ENCODE measurements around the gene MSGN1. TPM values are rescaled to one million over a fixed set of nuclear protein-coding genes. Genes with fewer than 3 reads are reported as not detected.

MSGN1 gene, protein sequence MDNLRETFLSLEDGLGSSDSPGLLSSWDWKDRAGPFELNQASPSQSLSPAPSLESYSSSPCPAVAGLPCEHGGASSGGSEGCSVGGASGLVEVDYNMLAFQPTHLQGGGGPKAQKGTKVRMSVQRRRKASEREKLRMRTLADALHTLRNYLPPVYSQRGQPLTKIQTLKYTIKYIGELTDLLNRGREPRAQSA
- total RNA-seq, result not detected

DNA sequence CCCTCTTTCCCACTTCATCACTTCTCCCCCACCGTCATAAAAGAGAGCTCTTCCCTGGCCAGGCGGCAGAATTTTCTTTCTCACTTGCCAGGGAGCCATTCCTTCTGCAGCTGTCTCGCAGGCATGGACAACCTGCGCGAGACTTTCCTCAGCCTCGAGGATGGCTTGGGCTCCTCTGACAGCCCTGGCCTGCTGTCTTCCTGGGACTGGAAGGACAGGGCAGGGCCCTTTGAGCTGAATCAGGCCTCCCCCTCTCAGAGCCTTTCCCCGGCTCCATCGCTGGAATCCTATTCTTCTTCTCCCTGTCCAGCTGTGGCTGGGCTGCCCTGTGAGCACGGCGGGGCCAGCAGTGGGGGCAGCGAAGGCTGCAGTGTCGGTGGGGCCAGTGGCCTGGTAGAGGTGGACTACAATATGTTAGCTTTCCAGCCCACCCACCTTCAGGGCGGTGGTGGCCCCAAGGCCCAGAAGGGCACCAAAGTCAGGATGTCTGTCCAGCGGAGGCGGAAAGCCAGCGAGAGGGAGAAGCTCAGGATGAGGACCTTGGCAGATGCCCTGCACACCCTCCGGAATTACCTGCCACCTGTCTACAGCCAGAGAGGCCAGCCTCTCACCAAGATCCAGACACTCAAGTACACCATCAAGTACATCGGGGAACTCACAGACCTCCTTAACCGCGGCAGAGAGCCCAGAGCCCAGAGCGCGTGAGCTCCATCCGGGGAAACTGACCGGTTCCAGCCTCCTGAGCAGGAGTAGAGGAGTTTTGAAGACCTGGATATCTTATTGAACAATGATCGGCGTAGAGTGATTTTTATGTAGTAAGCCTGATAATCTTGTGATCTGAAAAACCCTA lies at the start of gene MSGN1:
MSGN1 (plus strand) TSS at position 65 of the 850 bp plus-strand sequence; CDS start at position 124, 59 bp downstream.
- DNase-seq (ENCODE audit: low spot score), result no peak
- ATAC-seq, result no peak

DNA sequence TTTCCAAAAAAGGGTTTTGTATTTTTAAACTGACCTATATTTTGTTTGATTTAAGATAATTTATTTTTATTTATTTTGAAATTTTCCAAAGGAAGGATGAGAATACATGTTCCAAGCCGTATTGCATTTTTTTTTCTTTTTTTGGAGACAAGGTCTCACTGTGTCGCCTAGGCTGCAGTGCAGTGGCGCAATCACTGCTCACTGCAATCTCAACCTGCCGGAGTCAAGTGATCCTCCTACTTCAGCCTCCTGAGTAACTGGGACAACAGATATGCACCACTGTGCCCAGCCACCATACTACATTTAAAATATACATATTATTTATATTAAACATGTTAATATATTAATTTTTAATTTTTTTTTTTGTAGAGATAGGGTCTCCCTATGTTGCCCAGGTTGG lies 47.4 kb upstream of the MSGN1 start:
- ATAC-seq (peak; percentile 21), DNase-seq (ENCODE audit: low spot score) (no peak)

DNA sequence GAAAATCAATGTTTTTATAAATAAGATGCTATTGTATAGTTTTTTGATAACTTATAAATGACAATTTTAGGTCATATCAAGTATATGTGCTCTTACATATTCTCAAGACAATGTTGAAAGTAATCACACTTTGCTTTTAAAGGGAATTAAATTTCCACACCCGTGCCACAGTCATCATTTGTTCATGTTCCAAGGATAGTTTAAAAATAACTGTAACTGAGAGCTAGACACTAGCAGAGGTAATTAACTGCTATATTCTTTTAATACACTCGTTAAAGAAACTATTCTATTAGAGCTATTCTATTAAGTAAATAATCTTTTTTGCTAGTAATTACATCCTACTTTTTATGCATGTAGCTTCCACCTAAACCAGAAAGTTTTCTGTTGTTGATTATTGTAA lies 44.3 kb upstream of the MSGN1 start:
- ATAC-seq (no peak), DNase-seq (ENCODE audit: low spot score) (no peak)

DNA sequence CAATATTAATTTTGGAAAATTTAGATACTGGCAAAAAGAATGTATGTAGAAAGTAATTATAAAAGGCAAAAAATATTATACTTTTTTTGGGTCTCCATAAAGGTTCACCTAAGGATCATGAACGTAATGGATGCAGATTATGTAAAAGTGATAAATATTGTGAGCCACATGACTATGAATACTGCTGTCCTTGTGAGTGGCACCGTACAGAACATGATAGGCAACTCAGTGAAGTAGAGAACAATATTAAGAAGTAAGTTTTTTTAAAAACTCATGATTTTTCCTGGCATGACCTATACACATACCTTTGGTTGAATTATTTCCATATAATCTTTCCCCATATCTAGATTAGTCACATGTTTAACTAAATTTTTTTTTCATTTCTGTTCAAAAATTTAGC lies 43.7 kb upstream of the MSGN1 start:
- ATAC-seq (no peak), DNase-seq (ENCODE audit: low spot score) (no peak)

DNA sequence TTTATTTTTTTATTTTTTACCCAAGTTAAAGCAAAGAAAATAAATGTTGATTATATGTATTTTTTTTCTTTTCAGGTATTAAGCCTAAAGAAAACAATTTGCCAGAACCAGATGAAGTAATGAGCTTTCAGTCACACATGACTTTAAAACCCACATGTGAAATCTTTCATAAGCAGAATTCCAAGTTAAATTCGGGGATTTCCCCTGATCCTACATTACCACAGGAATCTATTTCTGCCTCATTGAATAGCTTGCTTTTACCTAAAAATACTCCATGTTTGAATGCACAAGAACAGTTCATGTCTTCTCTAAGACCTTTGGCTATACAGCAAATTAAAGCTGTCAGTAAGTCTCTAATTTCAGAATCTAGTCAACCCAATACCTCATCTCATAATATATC lies 35.7 kb upstream of the MSGN1 start:
- no peak for DNase-seq (ENCODE audit: low spot score)
- ATAC-seq, result no peak

DNA sequence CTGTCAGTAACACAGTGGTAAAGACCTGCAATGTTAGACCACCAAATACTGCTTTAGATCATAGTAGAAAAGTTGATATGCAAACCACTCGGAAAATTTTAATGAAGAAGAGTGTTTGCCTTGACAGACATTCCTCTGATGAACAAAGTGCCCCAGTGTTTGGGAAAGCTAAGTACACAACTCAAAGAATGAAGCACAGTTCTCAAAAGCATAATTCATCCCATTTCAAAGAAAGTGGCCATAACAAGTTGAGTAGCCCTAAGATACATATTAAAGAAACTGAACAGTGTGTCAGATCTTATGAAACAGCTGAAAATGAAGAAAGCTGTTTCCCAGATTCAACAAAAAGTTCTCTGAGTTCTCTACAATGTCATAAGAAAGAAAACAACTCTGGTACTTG lies 34.8 kb upstream of the MSGN1 start:
- no peak for ATAC-seq
- no peak for DNase-seq (ENCODE audit: low spot score)

DNA sequence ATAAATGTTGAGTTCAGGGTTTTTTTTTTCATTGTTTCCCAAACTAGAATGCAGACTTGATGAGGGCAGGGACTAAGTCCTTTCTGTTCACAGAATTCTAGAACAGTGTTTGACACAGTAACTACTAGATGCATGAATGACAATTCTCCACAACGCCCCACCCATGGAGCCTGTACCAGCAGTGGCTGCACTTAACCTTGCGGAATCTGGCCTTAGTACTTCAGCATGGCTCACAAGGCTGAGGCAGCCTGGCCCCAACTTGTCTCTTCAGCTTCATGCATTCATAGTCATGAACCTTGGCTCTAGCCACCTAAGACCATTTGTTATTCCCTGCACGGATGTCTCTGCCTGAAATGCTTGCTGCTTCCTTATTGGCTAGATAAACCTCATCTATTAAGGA lies 29.5 kb upstream of the MSGN1 start:
- ATAC-seq (no peak), DNase-seq (ENCODE audit: low spot score) (no peak)

DNA sequence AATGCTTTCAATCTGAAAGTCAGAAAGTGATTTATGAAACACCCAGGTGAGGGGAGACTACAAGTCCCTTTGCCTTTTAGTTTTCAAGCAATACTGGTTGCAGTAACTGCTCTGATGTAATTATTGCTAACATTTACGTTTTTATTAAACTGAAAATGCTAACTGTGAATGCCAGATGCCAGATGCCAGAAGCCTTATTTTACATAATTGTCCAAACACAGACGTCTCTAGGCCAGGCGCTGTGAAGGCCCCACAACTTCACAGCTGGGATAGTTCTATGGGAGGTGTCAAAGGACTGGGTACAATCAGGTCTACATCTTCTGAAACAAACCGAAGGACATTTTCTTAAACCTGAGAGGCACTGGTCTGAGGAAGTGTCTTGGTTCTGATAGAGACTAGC lies 27.5 kb upstream of the MSGN1 start:
- ATAC-seq (no peak), DNase-seq (ENCODE audit: low spot score) (no peak)

DNA sequence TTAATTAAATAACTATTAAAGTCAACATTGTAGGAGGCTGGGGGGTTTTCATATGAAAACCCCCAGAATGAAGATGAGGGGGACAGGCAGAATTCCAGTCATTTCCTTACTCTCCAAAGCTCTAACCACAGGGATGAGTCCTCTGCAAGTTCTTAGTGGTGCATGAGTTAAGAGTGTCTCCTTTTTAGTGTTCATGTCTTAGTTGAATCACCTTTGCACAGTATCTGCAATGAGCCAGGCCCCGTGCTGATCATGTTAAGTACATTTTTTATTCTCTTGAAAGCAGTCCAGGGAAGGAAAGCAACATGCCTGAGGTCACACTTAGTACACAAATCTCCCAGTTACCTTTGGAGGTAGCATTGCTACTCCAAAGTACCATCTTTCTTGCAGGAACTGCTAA lies 25.7 kb upstream of the MSGN1 start:
- no peak for DNase-seq (ENCODE audit: low spot score)
- ATAC-seq, result no peak

DNA sequence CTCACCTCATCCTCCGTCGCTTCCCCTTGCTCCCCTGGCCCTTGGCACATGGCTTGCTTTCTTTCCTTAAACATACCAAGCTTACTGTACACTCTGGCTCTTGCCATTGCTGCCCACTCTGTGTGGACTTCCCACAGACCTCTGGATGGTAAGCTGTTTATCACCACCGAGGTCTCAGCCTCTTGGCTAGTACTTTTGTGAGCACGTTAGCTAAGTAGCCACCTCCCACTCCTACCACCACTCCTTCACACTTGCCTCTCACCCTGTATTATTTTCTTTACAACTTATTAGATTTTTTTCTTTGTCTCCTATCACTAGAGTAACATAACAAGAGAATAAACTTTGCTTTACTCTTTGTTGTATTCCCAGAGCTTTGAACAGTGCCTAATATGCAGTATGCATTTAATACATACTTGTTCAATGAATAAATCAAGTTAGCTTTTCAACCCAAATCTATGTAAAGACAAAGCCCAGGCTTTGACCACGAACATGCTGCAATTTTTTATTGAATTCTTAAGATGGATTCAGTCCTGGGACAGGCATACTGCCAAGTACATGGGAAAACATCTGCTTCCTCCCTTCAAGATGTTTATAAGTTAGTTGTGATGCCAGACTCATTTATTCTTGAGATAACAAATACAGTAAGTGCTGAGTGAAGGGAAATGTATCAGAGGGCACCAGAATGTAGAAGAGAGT lies 25.0 kb upstream of the MSGN1 start:
- DNase-seq (ENCODE audit: low spot score) (no peak), ATAC-seq (no peak)

DNA sequence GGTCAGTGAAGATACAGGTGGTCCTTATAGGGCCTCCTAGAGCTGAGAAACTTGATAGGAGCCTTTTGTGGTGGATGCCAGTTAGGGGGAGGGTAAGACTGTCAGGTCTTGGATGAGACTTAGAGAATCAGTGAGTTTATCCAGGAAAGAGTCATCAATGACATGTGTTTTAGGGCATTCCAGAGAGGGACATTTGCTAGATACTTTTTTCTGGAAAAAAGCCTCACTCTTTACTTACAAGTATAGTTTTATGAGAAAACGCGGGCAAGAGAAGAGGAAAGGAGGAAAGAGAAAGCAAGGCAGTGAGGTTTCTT lies 24.5 kb upstream of the MSGN1 start:
- DNase-seq (ENCODE audit: low spot score), result no peak
- no peak for ATAC-seq

DNA sequence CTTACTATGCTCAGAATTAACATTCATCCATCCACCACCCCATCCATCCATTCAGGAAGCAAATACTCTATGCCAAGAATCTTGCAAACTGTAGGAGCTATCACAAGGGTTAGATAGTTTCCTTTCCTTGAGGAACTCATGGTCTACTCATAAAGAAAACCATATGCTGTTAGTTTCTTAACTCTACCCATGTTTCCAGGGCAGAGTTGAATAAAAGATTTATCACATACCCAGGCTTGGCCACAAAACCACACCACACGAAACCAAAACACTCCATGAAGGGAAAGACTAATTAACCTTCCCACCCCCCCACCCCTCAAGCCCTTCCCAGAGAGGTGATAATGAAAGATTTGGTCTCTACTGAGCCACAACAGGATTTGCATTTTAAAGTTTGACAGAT lies 23.7 kb upstream of the MSGN1 start:
- no peak for DNase-seq (ENCODE audit: low spot score)
- ATAC-seq, result no peak

DNA sequence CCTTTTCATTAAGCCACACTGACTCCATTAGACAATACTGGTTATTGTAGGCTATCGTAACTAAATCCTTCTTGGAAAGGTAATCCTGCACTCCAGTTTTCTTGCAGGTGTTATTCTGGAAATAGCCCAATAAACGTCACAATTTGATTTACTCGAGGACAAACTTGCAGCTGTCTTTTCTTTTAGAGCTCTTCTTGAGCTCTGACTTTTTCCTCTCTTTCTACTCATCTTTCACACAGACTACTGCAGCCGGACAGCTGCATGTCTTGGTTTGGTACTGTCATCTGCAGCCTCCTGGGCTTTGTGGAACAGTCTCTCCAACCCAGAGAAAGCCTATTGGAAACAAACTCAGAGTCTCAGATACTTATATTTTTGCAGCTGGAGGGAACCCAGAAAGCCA lies 23.0 kb upstream of the MSGN1 start:
- ATAC-seq (no peak), DNase-seq (ENCODE audit: low spot score) (no peak)

DNA sequence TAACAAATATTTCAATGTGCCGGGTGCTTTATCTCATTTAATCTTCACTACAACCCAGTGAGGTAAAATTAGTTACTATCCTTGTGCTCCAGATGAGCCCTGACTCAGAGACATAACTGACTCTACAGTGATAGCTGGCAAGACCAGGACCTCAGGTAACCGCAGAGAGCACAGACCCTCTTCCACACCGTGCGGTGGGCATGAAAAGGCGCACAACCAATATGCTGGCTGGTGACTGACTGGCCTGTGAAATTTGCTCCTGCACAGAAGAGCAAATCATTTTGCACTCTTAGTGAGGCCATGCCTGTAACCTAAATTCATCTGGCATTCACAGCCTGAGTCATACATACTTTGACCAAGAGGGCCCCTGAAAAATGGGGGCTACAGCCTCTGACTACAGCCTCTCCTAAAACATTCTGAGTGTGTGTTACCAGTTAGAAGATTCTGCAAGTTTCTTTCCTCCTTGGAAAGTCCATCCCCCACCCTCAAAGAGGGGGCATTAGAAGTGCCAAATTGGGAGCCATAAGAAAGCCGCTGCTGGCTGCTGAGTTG lies 22.4 kb upstream of the MSGN1 start:
- DNase-seq (ENCODE audit: low spot score), result no peak
- ATAC-seq, result no peak

DNA sequence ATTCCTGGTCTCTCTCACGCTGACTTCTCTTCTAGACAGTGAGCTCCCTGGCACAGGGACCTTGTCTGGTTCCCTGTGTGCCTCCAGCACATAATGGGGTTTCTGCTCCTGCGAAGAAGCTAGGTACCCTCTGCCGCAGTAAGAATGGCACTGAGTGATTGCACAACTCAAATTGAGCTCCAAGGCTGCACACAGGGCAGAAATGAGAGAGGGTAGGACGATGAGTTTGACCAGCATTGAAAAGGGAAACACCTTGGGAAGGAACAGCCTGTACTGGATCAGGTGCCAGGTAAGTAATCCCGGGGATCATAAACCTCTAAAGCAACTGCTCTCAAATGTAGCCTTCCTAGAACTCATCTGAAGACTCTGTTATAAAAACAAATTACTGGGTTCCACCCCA lies 21.0 kb upstream of the MSGN1 start:
- ATAC-seq (no peak), DNase-seq (ENCODE audit: low spot score) (no peak)

DNA sequence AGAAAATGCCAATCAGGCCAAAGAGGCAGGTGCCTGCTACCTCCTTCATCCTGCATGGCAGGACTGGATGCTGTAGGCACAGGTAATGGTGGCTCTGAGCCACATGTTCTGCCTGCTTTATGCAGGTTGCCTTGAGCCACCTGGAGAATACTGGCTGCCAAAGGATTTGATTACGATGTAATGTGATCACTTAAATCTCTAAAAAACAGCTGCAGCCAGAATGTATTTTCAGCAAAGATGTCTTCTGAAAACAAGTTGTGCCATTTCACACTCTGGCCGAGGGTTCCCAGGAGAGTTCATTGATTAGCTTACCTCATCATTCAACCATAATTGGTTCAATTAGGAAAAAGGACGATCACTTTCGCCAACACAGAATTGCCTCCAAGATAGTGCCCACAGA lies 17.9 kb upstream of the MSGN1 start:
- ATAC-seq (no peak), DNase-seq (ENCODE audit: low spot score) (no peak)

DNA sequence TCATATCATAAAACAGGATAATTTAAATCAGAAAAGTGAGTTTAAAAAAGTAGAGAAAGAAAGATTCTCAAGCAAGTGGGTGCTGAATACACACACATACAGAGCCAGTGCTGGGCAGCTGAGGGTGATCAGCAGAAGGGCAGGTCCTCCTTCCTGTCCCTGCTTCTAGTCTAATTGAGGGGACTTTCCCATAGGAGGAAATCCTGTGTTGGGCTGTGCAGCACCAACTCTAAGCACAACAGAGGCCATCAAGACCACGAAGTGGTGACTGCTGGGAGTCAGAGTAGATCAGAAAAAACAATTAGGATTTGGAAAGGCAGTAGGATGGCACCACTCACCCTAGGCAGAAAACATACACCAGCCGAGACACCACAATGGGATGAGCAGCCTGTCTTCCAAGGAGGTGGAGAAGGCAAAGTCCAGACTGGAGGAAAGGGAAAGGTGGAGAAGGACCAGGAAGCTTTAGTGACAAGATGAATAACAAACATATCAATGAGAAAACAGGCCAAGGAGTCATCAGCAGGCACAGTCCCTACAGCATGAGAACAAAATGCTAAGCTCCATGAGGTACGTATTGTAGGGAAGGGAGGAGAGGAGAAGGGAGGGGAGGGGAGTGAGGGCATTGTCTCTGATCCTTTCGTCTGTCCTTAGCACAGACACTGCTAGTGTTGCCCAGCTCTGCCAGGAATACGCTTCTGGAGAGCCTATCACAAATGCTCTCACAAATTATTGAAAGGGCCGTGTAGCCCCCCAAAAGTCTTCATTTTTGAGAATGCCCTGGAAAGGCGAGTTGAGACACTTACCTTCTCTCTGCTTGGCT lies 16.7 kb upstream of the MSGN1 start:
- ATAC-seq, result no peak
- DNase-seq (ENCODE audit: low spot score), result no peak

DNA sequence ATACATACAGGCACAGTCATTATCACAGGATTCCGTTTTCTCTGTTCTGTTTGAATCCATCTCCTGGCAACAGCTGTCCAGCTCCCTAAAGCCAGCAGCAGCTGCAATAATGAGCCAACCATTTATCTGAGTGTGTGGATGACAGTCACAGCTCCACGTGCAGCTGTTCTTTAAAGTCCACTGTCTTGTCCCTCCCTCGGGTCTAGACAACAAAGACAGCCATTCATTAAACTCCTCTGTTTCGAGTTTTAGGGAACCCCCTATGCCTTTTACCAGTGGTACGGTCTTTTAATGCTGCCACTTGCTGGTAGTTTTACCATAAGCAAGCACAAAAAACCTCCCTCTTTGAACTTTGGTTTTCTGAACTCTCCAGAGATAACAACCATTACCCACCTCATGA lies 16.0 kb upstream of the MSGN1 start:
- DNase-seq (ENCODE audit: low spot score) (no peak), ATAC-seq (no peak)

DNA sequence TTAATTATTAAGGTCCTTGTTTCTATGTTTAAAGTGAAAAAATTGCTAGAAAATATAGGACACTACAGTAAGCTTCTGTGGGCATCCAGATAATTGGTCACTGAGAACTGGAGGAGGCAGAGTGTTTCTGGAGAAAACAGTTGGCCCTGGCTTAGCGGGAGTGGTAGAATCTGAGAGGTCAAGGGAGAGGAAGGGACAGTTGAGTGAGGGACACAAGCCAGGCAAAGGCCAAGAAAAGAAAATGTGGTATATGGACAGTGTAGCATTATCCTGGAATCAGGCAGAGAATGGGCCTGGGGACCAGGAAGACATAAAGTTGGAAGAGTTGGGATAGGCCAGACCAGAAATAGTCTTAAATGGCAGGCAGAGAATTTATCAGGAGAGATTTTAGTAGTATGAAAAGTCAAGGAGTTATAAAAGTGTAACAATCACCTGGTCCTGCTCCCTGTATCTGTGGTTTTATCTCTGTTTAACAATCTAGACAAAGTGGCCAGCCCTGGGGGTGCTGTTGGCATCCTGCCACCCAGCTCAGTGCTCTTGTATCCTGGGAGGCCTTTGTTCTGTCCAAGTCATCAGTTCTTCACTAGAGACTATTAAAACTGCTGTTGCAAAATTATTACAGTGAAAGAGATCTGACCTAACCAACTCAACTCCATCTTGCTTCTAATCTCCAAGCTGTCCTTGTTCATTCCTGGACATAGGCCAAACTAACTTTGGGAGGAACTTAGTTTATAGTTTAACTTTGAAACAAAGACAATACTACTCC lies 15.4 kb upstream of the MSGN1 start:
- DNase-seq (ENCODE audit: low spot score) (no peak), ATAC-seq (no peak)

DNA sequence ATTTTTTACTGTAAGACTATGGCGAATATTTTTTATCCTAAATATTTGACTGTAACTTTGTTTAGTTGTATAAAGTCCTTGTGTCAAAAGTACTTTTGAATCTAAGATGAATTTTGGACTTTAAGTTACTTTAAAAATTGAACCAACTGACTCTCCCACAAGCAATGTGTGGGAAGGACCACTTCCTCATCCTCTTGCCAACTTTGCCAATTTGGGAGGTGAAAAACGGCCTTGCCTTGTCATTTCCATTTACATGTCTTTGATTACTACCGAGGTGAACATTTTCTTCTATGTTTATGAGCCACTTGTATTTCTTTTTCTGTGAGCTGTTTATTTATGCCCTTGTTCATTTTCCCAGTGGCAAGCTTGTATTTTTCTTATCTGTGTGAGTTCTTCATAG lies 12.8 kb upstream of the MSGN1 start:
- no peak for ATAC-seq
- DNase-seq (ENCODE audit: low spot score), result no peak

Measured in left lobe of liver (tissue), 2 donors.